NCI-H526 treated with DMSO at 0.1 percent for 48 hours (cell line): ENCODE results near the gene NIM1K.
"Not testable (repeated sequence)": the region's sequence is repeated elsewhere in the genome, so short reads cannot be mapped to it uniquely, and the experiment has no call there.

Source experiments
- DNase-seq: peaks from one replicate; lab custom pipeline; 2025; lab: John Stamatoyannopoulos, UW

Gene NIM1K

DNA sequence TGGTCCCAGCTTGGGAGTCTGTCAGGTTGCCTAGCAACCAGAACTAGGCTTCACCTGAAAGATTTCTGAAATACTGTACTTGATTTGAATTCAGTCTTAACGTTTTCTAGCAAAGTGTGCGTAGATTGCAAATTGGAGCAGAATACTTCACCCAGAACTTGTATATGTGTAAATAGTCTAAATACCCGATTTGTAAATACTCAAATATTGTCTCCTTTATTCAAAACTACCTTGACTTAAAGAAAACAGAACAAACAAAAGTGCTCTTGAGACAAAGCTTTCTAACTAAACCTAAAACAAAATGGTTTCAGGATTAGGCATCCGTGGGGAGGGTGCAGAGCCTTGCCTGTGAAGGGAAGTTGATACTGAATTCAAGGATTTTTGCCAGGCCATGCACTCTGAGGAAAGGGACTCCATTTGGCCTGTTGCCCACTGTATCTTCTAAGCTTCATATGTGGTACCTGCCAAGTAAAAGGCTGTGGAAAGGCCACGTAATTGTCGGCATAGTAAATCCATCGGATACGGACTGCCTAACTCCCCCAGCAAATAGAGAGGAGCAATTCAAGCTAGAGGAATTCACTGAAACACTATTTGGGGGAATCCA, 121.9 kb downstream of the NIM1K start:
- no peak for DNase-seq

DNA sequence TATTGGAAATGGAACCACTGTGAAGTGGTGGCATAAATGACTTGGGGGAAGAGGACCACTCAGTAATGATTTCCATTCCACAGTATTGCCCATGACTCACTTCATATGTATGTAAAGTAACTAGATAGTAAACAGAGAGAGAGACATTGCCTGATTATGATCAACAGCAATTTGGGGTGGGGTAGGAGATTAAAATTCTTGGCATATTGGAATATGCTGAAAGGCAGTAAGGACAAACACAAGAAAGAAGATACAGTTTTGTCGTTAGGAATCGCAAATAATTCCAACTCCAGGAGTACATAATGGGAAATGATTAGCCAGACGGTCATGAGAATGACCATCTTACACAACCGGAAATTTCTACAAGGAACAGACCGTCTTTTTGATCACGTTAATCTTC, 122.7 kb downstream of the NIM1K start:
- DNase-seq = no peak

DNA sequence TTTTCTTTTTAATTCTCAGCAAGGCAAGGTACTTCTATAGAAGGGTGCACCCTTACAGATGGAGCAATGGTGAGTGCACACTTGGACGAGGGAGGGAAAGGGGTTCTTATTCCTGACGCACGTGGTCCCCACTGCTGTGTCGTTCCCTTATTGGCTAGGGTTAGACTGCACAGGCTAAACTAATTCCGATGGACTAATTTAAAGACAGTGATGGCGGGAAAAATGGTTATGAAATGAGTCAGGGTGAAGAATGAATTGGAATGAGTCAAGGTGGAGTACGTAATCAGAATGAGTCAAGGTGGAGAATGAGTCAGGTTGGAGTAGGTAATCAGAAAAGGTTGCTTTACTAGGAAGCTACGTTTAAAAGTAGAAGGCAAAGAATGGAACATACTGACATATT, 123.2 kb downstream of the NIM1K start:
- DNase-seq = no peak

DNA sequence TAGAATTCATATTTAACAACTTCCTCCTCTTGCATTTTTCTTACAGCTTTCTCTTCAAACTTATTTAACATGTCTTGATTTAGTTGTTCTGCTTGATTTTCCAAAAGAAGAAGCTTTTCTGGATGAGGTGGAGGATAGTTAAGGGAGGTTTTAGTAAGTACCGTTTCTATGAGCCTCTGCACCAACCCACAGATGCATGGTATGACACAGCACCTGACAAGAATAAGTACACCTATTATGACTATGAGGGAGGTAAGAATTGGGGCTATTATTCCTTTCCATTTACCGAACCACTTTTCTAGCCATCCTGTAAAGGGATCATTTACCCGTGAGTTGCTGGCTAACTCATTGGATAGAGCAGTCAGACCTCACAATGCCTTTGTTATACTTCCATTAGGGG, 123.7 kb downstream of the NIM1K start:
- DNase-seq = no peak

DNA sequence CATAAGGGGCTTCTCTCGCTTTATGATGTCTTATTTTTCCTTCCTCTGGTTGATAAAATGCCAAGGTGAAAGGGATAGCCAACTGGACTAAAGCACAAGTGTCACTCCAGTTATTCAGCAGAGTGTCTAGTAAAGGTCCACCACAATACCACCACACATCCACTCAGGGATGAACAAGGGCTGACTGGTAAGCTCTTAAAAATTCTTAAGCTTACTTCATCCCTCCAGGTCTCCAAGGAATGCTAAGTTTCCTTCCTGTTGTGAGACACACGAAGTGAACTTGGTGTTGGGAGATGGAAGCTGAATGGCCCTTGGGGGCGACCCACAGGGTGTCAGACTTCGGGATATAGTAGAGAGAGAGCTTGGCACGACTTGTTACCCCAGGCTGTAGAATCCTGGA, 124.4 kb downstream of the NIM1K start:
- DNase-seq = no peak

DNA sequence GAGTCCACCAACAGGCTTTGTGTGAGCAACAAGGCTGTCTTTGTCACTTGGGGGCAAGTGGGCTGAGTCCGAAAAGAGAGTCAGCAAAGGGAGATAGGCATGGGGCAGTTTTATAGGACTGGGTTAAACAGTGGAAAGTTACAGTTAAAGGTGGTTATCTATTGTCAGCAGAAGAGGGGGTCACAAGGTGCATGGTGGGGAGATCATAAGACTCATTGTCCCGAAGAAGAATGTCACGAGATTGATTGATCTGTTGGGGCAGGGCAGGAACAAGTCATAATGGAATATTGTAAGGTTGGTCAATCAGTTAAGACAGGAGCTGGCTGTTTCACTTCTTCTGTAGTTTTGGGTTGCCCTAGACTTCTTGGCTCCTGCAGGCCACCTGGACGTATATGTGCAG, 128.8 kb downstream of the NIM1K start:
- no peak for DNase-seq

DNA sequence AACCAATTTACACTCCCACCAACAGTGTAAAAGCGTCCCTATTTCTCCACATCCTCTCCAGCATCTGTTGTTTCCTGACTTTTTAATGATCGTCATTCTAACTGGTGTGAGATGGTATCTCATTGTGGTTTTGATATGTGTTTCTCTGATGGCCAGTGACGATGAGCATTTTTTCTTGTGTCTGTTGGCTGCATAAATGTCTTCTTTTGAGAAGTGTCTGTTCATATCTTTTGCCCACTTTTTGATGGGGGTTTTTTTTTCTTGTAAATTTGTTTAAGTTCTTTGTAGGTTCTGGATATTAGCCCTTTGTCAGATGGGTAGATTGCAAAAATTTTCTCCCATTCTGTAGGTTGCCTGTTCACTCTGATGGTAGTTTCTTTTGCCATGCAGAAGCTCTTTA, 131.5 kb downstream of the NIM1K start:
- DNase-seq = not testable (repeated sequence)

DNA sequence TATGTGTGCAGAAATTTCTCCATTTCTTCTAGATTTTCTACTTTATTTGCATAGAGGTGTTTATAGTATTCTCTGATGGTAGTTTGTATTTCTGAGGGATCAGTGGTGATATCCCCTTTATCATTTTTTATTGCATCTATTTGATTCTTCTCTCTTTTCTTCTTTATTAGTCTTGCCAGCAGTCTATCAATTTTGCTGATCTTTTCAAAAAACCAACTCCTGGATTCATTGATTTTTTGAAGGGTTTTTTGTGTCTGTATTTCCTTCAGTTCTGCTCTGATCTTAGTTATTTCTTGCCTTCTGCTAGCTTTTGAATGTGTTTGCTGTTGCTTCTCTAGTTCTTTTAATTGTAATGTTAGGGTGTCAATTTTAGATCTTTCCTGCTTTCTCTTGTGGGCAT, 133.6 kb downstream of the NIM1K start:
- not testable (repeated sequence) for DNase-seq
